Loucy (cell line): ENCODE results near the gene MTPN.

Experiments
- H2AFZ ChIP-seq: fragments of 200-600 bp; sonication (generic); 2 replicates; pipeline ENCODE4 v1.6.0; 2016; ENCODE audit warnings: antibody characterized with exemption, mild to moderate bottlenecking, low read length, moderate library complexity
- H3F3A ChIP-seq: fragments of 200-600 bp; 2 replicates; pipeline ENCODE4 v1.6.0; 2016; ENCODE audit warnings: antibody characterized with exemption, low read depth, mild to moderate bottlenecking
- H3K27me3 ChIP-seq: fragments of 200-600 bp; sonication (generic); 2 replicates; pipeline ENCODE4 v1.6.1; 2014; ENCODE audit warnings: low read length, mild to moderate bottlenecking; ENCODE audit not compliant: insufficient read depth, poor library complexity, severe bottlenecking
- H3K36me3 ChIP-seq: fragments of 200-600 bp; sonication (generic); 2 replicates; pipeline ENCODE4 v1.6.1; 2016; ENCODE audit warnings: low read length; ENCODE audit not compliant: insufficient read depth
- H3K4me1 ChIP-seq: fragments of 200-600 bp; sonication (generic); 2 replicates; pipeline ENCODE4 v1.5.1; 2014; ENCODE audit warnings: low read length, mild to moderate bottlenecking; ENCODE audit not compliant: insufficient read depth, poor library complexity, severe bottlenecking
- H3K4me2 ChIP-seq: fragments of 200-600 bp; sonication (generic); 2 replicates; pipeline ENCODE4 v1.6.0; 2014; ENCODE audit warnings: antibody characterized with exemption, low read length, low read depth, mild to moderate bottlenecking; ENCODE audit not compliant: poor library complexity, severe bottlenecking
- H3K4me3 ChIP-seq: fragments of 200-600 bp; sonication (generic); 2 replicates; pipeline ENCODE4 v1.5.1; 2014; ENCODE audit warnings: low read length, mild to moderate bottlenecking, mixed read lengths; ENCODE audit not compliant: poor library complexity, severe bottlenecking
- H3K79me2 ChIP-seq: fragments of 200-600 bp; sonication (generic); 2 replicates; pipeline ENCODE4 v1.6.1; 2014; ENCODE audit warnings: low read length; ENCODE audit not compliant: insufficient read depth
- H3K9ac ChIP-seq: fragments of 200-600 bp; sonication (generic); 2 replicates; pipeline ENCODE4 v1.6.0; 2014; ENCODE audit warnings: mild to moderate bottlenecking, low read depth, low read length, moderate library complexity; ENCODE audit not compliant: poor library complexity, severe bottlenecking
- H3K9me2 ChIP-seq: fragments of 200-600 bp; sonication (generic); replicated peaks from 2 replicates; pipeline ENCODE4 v1.6.1; 2016; ENCODE audit warnings: low read depth, low read length, mixed read lengths
- H3K9me3 ChIP-seq: fragments of 200-600 bp; sonication (generic); 2 replicates; pipeline ENCODE4 v1.6.1; 2014; ENCODE audit warnings: mild to moderate bottlenecking, antibody characterized with exemption, low read length, low read depth; ENCODE audit not compliant: insufficient read depth
- H4K20me1 ChIP-seq: fragments of 200-600 bp; sonication (generic); 2 replicates; pipeline ENCODE4 v1.6.0; 2014; ENCODE audit warnings: antibody characterized with exemption, low read length, mild to moderate bottlenecking; ENCODE audit not compliant: insufficient read depth, poor library complexity, severe bottlenecking
- EZH2phosphoT487 ChIP-seq: fragments of 200-600 bp; IDR thresholded peaks from 2 replicates; pipeline ENCODE4 v1.6.1; 2018; ENCODE audit warnings: antibody characterized with exemption, mild to moderate bottlenecking, moderate library complexity, borderline replicate concordance
- TF ChIP-seq, protein P1 (sequence below): fragments of 200-600 bp; sonication (generic); conservative IDR thresholded peaks from 2 replicates; pipeline ENCODE4 v1.5.1; 2014; ENCODE audit warnings: mild to moderate bottlenecking, antibody characterized with exemption, low read length

MTPN gene

DNA sequence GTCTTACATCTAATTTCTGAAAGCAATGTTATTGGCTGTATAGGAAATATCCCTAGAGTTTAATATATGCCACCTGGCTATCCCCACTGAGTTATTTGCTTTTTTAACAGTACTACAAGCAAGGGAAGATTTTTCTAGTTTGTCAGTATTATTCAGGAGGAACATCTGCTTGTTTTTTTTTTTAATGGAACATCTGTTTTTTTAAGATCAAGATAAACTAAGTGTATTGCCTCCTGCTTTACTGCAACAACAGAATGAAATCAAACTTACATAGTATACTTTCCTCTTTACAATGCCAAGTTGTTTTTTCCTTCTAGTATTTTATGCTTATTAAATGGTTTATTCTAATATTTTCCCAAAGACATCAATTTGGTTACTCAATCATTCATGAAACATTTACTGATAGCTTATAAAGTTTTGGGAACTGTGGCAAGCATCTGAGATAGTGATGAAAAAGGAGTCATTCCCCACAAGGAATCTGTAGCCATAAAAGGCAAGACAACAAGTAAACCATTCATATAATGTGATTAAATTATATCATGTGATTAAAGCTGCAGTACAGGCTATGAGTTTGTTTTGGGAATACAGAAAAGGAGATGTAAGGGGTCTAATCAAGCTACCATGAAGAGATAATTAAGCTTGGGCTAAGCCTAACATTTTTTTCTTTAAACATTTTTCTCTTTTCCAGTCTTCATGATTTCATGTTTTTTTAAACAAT, 17.4 kb downstream of the MTPN start:
- Histone ChIP-seq H3F3A (no peaks in the 10 kb centered on the region), H3K9me2 (no peaks in the 10 kb centered on the region), H3K27me3 (no peaks in the 10 kb centered on the region), H3K9ac (no peak overlapping the region), H2AFZ (no peak overlapping the region), H3K4me3 (no peak overlapping the region), H4K20me1 (peaks cover 99% of the 10 kb centered on the region), H3K4me2 (no peak overlapping the region), H3K79me2 (peaks cover 94% of the 10 kb centered on the region), H3K9me3 (no peaks in the 10 kb centered on the region), H3K4me1 (peaks cover 22% of the 10 kb centered on the region), H3K36me3 (peaks cover 13% of the 10 kb centered on the region; the same call in 1 of the 2 replicates)
- no peak for TF ChIP-seq EZH2phosphoT487
- TF ChIP-seq, protein P1, sequence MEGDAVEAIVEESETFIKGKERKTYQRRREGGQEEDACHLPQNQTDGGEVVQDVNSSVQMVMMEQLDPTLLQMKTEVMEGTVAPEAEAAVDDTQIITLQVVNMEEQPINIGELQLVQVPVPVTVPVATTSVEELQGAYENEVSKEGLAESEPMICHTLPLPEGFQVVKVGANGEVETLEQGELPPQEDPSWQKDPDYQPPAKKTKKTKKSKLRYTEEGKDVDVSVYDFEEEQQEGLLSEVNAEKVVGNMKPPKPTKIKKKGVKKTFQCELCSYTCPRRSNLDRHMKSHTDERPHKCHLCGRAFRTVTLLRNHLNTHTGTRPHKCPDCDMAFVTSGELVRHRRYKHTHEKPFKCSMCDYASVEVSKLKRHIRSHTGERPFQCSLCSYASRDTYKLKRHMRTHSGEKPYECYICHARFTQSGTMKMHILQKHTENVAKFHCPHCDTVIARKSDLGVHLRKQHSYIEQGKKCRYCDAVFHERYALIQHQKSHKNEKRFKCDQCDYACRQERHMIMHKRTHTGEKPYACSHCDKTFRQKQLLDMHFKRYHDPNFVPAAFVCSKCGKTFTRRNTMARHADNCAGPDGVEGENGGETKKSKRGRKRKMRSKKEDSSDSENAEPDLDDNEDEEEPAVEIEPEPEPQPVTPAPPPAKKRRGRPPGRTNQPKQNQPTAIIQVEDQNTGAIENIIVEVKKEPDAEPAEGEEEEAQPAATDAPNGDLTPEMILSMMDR = no peak

DNA sequence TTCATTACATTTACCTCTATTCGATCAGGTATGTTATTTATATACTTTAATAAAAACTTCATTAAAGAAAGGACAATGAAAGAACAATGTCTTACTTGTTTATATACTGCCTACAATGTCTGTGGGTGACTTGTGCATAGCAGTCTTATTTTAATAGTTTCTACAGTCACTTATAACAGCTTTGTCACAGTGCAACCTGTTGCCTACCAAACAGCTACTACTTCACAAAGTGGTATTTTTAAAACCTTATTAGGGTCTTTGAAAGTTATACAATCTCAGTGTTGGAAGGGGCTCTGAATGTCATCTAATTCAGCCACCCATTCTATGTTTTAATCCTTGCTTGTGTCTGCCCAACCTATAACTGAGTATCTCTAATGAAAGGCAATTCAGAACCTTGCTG, 19.0 kb downstream of the MTPN start:
- Histone ChIP-seq H3F3A (no peaks in the 10 kb centered on the region), H4K20me1 (peaks cover 96% of the 10 kb centered on the region)

DNA sequence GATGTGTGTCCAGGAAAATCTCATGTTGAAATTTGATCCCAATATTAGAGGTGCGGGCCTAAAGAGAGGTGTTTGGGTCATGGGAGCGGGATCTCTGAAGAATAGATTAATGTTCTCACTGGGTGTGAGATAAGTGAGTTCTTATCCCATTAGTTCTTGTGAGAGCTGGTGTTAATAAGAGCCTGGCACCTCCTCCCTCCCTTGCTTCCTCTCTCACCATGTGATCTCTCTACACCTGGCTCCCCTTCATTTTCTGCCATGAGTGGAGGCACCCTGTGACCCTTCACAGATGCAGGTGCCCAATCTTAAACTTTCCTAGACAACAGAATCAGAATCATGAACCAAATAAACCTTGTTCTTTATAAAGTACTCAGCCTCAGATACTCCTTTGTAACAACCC, 19.5 kb downstream of the MTPN start:
- no peak overlapping the region for H3K4me3 ChIP-seq
- peaks cover 14% of the 10 kb centered on the region for H3K4me1 ChIP-seq
- H3F3A ChIP-seq = no peaks in the 10 kb centered on the region
- peaks cover 89% of the 10 kb centered on the region for H3K79me2 ChIP-seq
- peaks cover 13% of the 10 kb centered on the region; the same call in 1 of the 2 replicates for H3K36me3 ChIP-seq
- no peaks in the 10 kb centered on the region for H3K27me3 ChIP-seq
- TF ChIP-seq, protein P1 = no peak
- TF ChIP-seq EZH2phosphoT487 = no peak
- no peak overlapping the region for H3K4me2 ChIP-seq
- H2AFZ ChIP-seq = no peak overlapping the region
- H4K20me1 ChIP-seq = peaks cover 96% of the 10 kb centered on the region
- no peaks in the 10 kb centered on the region for H3K9me2 ChIP-seq
- no peaks in the 10 kb centered on the region for H3K9me3 ChIP-seq
- no peak overlapping the region for H3K9ac ChIP-seq

More for the DNA sequence above, 19.0 kb downstream of the MTPN start:
- no peak overlapping the region for H3K4me2 ChIP-seq
- peaks cover 89% of the 10 kb centered on the region for H3K79me2 ChIP-seq
- TF ChIP-seq, protein P1 = no peak
- no peak for TF ChIP-seq EZH2phosphoT487
- H3K9me3 ChIP-seq = no peaks in the 10 kb centered on the region
- peaks cover 13% of the 10 kb centered on the region; the same call in 1 of the 2 replicates for H3K36me3 ChIP-seq
- H3K4me1 ChIP-seq = peaks cover 20% of the 10 kb centered on the region
- no peaks in the 10 kb centered on the region for H3K27me3 ChIP-seq
- H3K4me3 ChIP-seq = no peak overlapping the region
- H3K9ac ChIP-seq = no peak overlapping the region
- no peak overlapping the region for H2AFZ ChIP-seq
- no peaks in the 10 kb centered on the region for H3K9me2 ChIP-seq
